H9 (cell line): ENCODE data around the gene DLGAP4. TPM values are rescaled to one million over a fixed set of nuclear protein-coding genes. Genes with fewer than 3 reads are reported as not detected.

Source experiments
- DNase-seq: peaks from one replicate; pipeline ENCODE4 v3.0.0-alpha.2; 2017
- H2AFZ ChIP-seq: one replicate; pipeline ENCODE4 v1.6.1; 2013; ENCODE audit warnings: mild to moderate bottlenecking, low read length, control low read depth, moderate library complexity
- H2AK5ac ChIP-seq: 2 replicates; pipeline ENCODE4 v1.6.1; 2013; ENCODE audit warnings: low read length, control low read depth, mixed read lengths; ENCODE audit not compliant: insufficient read length
- H2BK120ac ChIP-seq: one replicate; pipeline ENCODE4 v1.6.1; 2013; ENCODE audit warnings: low read depth, mild to moderate bottlenecking, low read length, control low read depth, inconsistent platforms; ENCODE audit not compliant: poor library complexity, severe bottlenecking
- H2BK12ac ChIP-seq: 2 replicates; pipeline ENCODE4 v1.6.1; 2013; ENCODE audit warnings: low read length, control low read depth, mixed read lengths, low read depth; ENCODE audit not compliant: insufficient read length
- H2BK15ac ChIP-seq: 2 replicates; pipeline ENCODE4 v1.6.1; 2013; ENCODE audit warnings: low read depth, low read length, control low read depth
- H2BK20ac ChIP-seq: one replicate; pipeline ENCODE4 v1.6.1; 2013; ENCODE audit warnings: low read depth, mild to moderate bottlenecking, low read length, control low read depth, inconsistent platforms; ENCODE audit not compliant: poor library complexity, severe bottlenecking
- H2BK5ac ChIP-seq: 2 replicates; pipeline ENCODE4 v1.6.1; 2013; ENCODE audit warnings: low read length, control low read depth, mixed read lengths; ENCODE audit not compliant: insufficient read length
- H3K14ac ChIP-seq: 2 replicates; pipeline ENCODE4 v1.6.1; 2013; ENCODE audit warnings: low read length, control low read depth; ENCODE audit not compliant: insufficient read depth
- H3K18ac ChIP-seq: 2 replicates; pipeline ENCODE4 v1.6.1; 2013; ENCODE audit warnings: low read depth, mild to moderate bottlenecking, mixed read lengths, low read length, control low read depth; ENCODE audit not compliant: insufficient read length
- H3K23ac ChIP-seq: 2 replicates; pipeline ENCODE4 v1.6.1; 2013; ENCODE audit warnings: low read length, control low read depth, mixed read lengths, low read depth; ENCODE audit not compliant: insufficient read length
- H3K23me2 ChIP-seq: 2 replicates; pipeline ENCODE4 v1.6.1; 2013; ENCODE audit warnings: low read depth, mild to moderate bottlenecking, mixed read lengths, low read length, control low read depth; ENCODE audit not compliant: insufficient read length, poor library complexity, severe bottlenecking
- H3K27ac ChIP-seq: 2 replicates; pipeline ENCODE4 v1.5.1; 2013; ENCODE audit warnings: low read length, control low read depth, mixed read lengths, low read depth; ENCODE audit not compliant: insufficient read length
- H3K27me3 ChIP-seq: 2 replicates; pipeline ENCODE4 v1.6.1; 2013; ENCODE audit warnings: low read length, control low read depth, inconsistent platforms; ENCODE audit not compliant: insufficient read depth
- H3K4ac ChIP-seq: 2 replicates; pipeline ENCODE4 v1.6.1; 2013; ENCODE audit warnings: low read depth, mild to moderate bottlenecking, control low read depth, inconsistent platforms, low read length, moderate library complexity
- H3K4me1 ChIP-seq: 2 replicates; pipeline ENCODE4 v1.6.1; 2013; ENCODE audit warnings: low read length, control low read depth, inconsistent platforms; ENCODE audit not compliant: insufficient read depth
- H3K4me2 ChIP-seq: 2 replicates; pipeline ENCODE4 v1.6.1; 2013; ENCODE audit warnings: low read length, control low read depth, mixed read lengths; ENCODE audit not compliant: insufficient read length, insufficient read depth
- H3K56ac ChIP-seq: 2 replicates; pipeline ENCODE4 v1.6.1; 2013; ENCODE audit warnings: low read depth, mild to moderate bottlenecking, mixed read lengths, low read length, control low read depth; ENCODE audit not compliant: insufficient read length
- H3K79me1 ChIP-seq: 2 replicates; pipeline ENCODE4 v1.6.1; 2013; ENCODE audit warnings: low read depth, mild to moderate bottlenecking, moderate library complexity, low read length, control low read depth, inconsistent platforms; ENCODE audit not compliant: insufficient read depth, poor library complexity, severe bottlenecking
- H3K79me2 ChIP-seq: 2 replicates; pipeline ENCODE4 v1.6.1; 2013; ENCODE audit warnings: low read length, control low read depth, inconsistent platforms; ENCODE audit not compliant: insufficient read depth
- H3K9ac ChIP-seq: 2 replicates; pipeline ENCODE4 v1.6.1; 2013; ENCODE audit warnings: low read length, control low read depth, mixed read lengths; ENCODE audit not compliant: insufficient read length; ENCODE audit errors: extremely low read depth
- H3K9me3 ChIP-seq: one replicate; pipeline ENCODE4 v1.6.1; 2013; ENCODE audit warnings: low read depth, low read length, inconsistent platforms; ENCODE audit not compliant: control insufficient read depth
- H3T11ph ChIP-seq: one replicate; pipeline ENCODE4 v1.6.1; 2013; ENCODE audit warnings: mild to moderate bottlenecking, low read length, control low read depth, inconsistent platforms
- H4K20me1 ChIP-seq: one replicate; pipeline ENCODE4 v1.6.1; 2013; ENCODE audit not compliant: control insufficient read depth, insufficient read length, insufficient read depth
- H4K5ac ChIP-seq: 2 replicates; pipeline ENCODE4 v1.6.1; 2013; ENCODE audit warnings: low read depth, mild to moderate bottlenecking, mixed read lengths, low read length, control low read depth; ENCODE audit not compliant: insufficient read length
- H4K8ac ChIP-seq: replicated peaks from 2 replicates; pipeline ENCODE4 v1.6.1; 2013; ENCODE audit warnings: low read length, control low read depth, mixed read lengths, low read depth; ENCODE audit not compliant: insufficient read length
- H4K91ac ChIP-seq: 2 replicates; pipeline ENCODE4 v1.6.1; 2013; ENCODE audit warnings: low read depth, mild to moderate bottlenecking, moderate library complexity, mixed read lengths, low read length, control low read depth; ENCODE audit not compliant: insufficient read length
- H3K27ac Mint-ChIP-seq, 3 experiments: 2 replicates in 2 of 3; 3 replicates in 1 of 3; pipeline ENCODE4 v1.8.0; 2020 to 2021; ENCODE audit warnings: mixed read lengths in 3 of 3, mild to moderate bottlenecking in 1 of 3, moderate library complexity in 1 of 3
- H3K27me3 Mint-ChIP-seq: 2 replicates; pipeline ENCODE4 v1.8.0; 2021; ENCODE audit warnings: low read depth, mild to moderate bottlenecking, moderate library complexity, mixed read lengths
- H3K36me3 Mint-ChIP-seq, 3 experiments: 2 replicates in 2 of 3; 3 replicates in 1 of 3; pipeline ENCODE4 v1.8.0; 2020 to 2021; ENCODE audit warnings: low read depth in 3 of 3, mixed read lengths in 3 of 3; ENCODE audit not compliant: insufficient read depth in 1 of 3
- H3K4me1 Mint-ChIP-seq, 2 experiments: 2 replicates each; pipeline ENCODE4 v1.8.0; 2020; ENCODE audit warnings: mixed read lengths in 2 of 2
- H3K4me3 Mint-ChIP-seq, 2 experiments: 2 replicates in 1 of 2; 3 replicates in 1 of 2; pipeline ENCODE4 v1.8.0; 2020 to 2021; ENCODE audit warnings: mild to moderate bottlenecking in 2 of 2, mixed read lengths in 2 of 2, moderate library complexity in 1 of 2
- H3K9me3 Mint-ChIP-seq, 2 experiments: 2 replicates in 1 of 2; 3 replicates in 1 of 2; pipeline ENCODE4 v1.8.0; 2020; ENCODE audit warnings: mild to moderate bottlenecking in 2 of 2, mixed read lengths in 2 of 2, moderate library complexity in 1 of 2
- CTCF ChIP-seq: fragments of 200-600 bp; sonication (generic); conservative IDR thresholded peaks from 3 replicates; pipeline ENCODE4 v1.8.0; 2021; ENCODE audit warnings: antibody characterized with exemption, mild to moderate bottlenecking
- WGBS: extraction: QIAGEN DNeasy Blood & Tissue Kit; methylation state at CpG from one replicate; pipeline ENCODE4 v1.1.7; 2013; ENCODE audit warnings: missing lambda C conversion rate, low lambda C conversion rate, mixed read lengths; ENCODE audit not compliant: insufficient read length; ENCODE audit errors: extremely low coverage; 5-methylcytosine and 5-hydroxymethylcytosine counted together
- total RNA-seq: library from RNA; stranded (reverse); gene quantifications from 2 replicates; pipeline ENCODE4 v1.2.1, GENCODE V29; 2021

The DLGAP4 gene
- total RNA-seq, 1 experiment from 2014 or later, result 48.0 TPM

GRCh38 chr20:36485286-36485685, 179.1 kb downstream of the DLGAP4 start:
- no peaks in the 10 kb centered on the region for H3K9me3 ChIP-seq
- H3K9ac ChIP-seq, result no peak overlapping the region
- TF ChIP-seq CTCF, result no peak
- no peak overlapping the region for H3K27ac ChIP-seq
- no peaks in the 10 kb centered on the region for H3K23me2 ChIP-seq
- no peaks in the 10 kb centered on the region for H3K4me1 ChIP-seq
- no peak overlapping the region for H4K8ac ChIP-seq
- H3K79me2 ChIP-seq, result no peaks in the 10 kb centered on the region
- H3K79me1 ChIP-seq, result no peaks in the 10 kb centered on the region
- H3K4me2 ChIP-seq, result no peak overlapping the region
- H4K5ac ChIP-seq, result no peak overlapping the region
- Mint-ChIP-seq H3K4me1 (peaks cover 3 to 10% of the 10 kb centered on the region in 2 experiments), H3K27ac (no peak overlapping the region), H3K27me3 (no peaks in the 10 kb centered on the region; the same call in 1 of the 2 replicates), H3K4me3 (no peak overlapping the region), H3K9me3 (no peaks in the 10 kb centered on the region), H3K36me3 (no peaks in the 10 kb centered on the region; a peak in 1 of 7 replicates)
- H4K91ac ChIP-seq, result no peak overlapping the region
- H2AK5ac ChIP-seq, result no peak overlapping the region
- no peak overlapping the region for H2BK15ac ChIP-seq
- H3K27me3 ChIP-seq, result no peaks in the 10 kb centered on the region
- no peak overlapping the region for H3T11ph ChIP-seq
- no CpG with 5 or more reads among the region's 3 CpGs for WGBS
- no peak overlapping the region for H3K18ac ChIP-seq
- H3K23ac ChIP-seq, result no peak overlapping the region
- H3K4ac ChIP-seq, result no peak overlapping the region
- H2BK12ac ChIP-seq, result no peak overlapping the region
- no peak overlapping the region for H2AFZ ChIP-seq
- no peak overlapping the region for H2BK20ac ChIP-seq
- H2BK120ac ChIP-seq, result no peak overlapping the region
- no peak overlapping the region for H2BK5ac ChIP-seq
- no peak for DNase-seq
- no peak overlapping the region for H3K56ac ChIP-seq
- H4K20me1 ChIP-seq, result no peaks in the 10 kb centered on the region
- no peak overlapping the region for H3K14ac ChIP-seq
